ENCODE results near the gene HAUS1.
A peak's percentile ranks its signal among the peaks of the same experiment; 100 is the strongest.
"Not testable (repeated sequence)": the region's sequence is repeated elsewhere in the genome, so short reads cannot be mapped to it uniquely, and the experiment has no call there.

The HAUS1 gene

GRCh38 chr18:46095532-46095931, 8.7 kb upstream of the HAUS1 start:
- no peak for DNase-seq

DNA sequence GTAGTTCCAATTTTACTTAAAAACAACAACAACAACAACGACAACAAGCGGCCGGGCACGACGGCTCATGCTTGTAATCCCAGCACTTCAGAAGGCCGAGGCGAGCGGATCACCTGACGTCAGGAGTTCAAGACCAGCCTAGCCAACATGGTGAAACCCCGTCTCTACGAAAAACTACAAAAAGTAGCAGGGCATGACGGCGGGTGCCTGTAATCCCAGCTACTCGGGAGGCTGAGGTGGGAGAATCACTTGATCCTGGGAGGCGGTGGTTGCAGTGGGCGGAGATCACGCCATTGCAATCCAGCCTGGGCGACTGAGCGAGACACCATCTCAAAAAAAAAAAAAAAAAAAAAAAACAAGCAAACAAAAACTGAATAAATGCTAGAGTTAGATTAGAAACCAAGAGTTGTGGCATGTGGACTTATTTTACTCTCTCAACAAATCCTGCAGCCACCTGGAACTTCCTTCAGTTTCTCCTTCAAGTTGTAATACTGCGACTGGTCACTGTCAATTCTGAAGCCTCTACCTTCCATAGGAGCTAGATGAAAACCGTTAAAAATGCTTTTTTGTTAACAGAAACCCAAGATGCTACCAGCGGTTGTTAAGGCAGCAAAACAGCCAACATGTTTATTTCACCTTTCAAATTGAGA, 7.4 kb upstream of the HAUS1 start:
- no peak for DNase-seq

DNA sequence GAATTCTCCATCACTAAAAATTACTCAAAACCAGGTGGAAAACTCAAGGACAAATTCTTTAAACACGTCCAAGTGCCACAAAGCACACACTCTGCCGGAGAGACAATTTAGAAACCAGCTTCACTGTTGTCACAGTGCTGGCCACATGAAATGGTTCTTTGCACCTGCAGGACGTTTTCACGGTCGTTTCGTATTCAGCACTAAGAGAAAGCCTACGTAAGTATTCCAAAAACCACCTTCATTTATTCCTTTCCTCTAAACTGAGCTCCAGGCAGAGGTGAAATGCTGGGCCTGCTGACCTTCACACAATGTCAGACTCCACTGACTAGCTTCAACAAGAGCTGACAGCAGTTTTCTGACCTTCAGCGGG, 6.8 kb upstream of the HAUS1 start:
- DNase-seq: no peak

DNA sequence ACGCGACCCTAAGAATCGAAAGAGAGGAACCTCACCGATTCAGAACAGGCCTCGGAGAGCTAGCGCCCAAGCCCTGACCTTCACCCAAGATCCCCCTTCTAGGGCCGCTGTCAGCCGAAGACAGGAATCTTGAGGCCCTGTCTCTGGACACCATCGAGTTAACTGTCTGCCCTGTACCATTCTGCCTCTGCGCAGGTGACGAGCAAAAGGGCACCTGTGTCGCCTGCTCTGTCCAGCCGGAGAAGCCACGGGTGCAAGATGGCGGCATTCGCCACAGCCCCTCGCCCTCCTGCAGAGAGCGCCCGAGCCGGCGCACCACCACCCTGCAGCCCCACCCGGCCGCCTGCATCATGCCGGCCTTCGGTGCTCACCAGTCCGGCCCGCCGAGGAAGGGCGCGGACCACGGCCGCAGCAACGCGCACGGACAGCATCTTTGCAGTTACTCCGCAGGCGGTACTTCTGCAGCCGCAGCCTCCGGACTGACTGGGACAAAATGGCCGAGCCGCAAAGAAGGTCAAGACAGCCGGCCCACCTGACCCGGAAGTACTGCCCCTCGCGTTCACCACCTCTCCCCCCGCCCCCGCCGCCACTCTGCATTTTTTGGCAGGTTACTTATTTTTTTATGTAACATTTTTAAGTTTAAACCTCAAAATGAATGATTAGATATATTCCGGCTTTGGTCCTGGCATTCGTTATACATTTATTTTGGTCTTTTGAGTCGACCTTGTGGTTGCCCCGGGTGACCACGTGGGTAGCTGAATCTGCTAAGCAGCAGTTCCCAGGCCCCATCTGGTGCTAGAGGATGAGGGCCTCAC, 6.2 kb upstream of the HAUS1 start, which contains the start of gene ATP5F1A:
Gene ATP5F1A, minus strand, starts transcription at position 496 of the 815 bp plus-strand sequence. Its CDS starts 65 bp downstream, at position 431.
- peak; percentile 71 for DNase-seq

- DNase-seq: no peak
Observed at GRCh38 chr18:46098616-46098933, 5.6 kb upstream of the HAUS1 start.

GRCh38 chr18:46099463-46099862, 4.7 kb upstream of the HAUS1 start:
- DNase-seq: no peak

- DNase-seq: no peak
Observed at GRCh38 chr18:46109386-46109785, 5.2 kb downstream of the HAUS1 start.

- no peak for DNase-seq
Observed at GRCh38 chr18:46110406-46110805, 6.2 kb downstream of the HAUS1 start.

GRCh38 chr18:46113751-46114150, 9.6 kb downstream of the HAUS1 start:
- no peak for DNase-seq

DNA sequence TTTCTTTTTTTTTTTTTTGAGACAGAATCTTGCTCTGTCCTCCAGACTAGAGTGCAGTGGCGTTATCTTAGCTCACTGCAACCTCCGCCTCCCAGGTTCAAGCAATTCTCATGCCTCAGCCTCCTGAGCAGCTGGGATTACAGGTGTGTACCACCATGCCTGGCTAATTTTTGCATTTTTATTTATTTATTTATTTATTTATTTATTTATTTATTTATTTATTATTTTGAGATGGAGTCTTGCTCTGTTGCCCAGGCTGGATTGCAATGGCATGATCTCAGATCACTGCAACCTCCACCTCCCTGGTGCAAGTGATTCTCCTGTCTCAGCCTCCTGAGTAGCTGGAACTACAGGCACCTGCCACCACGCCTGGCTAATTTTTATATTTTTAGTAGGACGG, 22.4 kb downstream of the HAUS1 start:
- not testable (repeated sequence) for DNase-seq

DNA sequence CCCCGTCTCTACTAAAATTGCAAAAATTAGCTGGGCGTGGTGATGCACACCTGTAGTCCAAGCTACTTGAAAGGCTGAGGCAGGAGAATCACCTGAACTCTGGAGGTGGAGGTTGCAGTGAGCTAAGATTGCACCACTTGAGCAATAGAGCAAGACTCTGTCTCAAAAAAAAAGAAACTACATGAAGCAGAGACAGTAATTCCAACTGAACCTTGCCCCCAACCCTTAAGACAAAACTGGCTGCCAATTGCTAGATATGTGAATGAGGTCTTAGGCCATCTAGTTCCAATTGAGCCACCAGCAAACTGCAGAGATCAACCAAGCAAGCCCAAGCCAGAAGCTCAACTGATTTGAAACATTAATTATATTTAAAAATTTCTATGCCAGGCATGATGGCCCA, 25.9 kb downstream of the HAUS1 start:
- DNase-seq: no peak

DNA sequence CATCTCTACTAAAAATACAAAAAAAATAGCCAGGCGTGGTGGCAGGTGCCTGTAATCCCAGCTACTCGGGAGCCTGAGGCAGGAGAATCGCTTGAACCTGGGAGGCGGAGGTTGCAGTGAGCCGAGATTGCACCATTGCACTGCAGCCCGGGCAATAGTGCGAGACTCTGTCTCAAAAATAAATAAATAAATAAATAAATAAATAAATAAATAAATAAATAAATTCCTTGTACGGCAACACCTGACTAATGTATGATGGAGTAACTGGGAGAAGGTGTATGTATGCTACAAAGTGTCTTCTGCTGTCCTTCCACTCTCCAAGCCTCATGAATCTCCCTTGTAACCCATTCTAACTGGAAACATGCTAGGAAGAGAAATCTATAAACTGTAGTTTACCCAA, 26.4 kb downstream of the HAUS1 start:
- not testable (repeated sequence) for DNase-seq

DNA sequence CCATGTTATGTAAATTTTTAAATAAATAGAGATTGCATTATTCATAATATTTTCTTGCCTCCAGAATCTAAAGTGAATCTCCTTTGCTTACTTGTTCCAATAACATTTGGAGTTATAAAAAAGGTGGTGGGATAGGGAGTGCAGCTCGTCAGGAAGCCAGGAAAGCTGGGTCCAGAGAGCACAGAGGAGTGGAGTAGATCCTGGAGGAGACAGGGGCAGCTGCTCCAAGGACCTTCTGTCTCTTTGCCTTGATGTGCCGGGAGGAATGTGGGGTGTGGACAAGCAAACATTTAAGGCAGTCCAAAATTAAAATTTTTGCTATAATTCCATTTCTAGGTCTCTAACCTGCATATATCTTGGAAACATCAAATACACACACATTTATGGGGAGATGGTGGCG, 29.3 kb downstream of the HAUS1 start:
- no peak for DNase-seq

DNA sequence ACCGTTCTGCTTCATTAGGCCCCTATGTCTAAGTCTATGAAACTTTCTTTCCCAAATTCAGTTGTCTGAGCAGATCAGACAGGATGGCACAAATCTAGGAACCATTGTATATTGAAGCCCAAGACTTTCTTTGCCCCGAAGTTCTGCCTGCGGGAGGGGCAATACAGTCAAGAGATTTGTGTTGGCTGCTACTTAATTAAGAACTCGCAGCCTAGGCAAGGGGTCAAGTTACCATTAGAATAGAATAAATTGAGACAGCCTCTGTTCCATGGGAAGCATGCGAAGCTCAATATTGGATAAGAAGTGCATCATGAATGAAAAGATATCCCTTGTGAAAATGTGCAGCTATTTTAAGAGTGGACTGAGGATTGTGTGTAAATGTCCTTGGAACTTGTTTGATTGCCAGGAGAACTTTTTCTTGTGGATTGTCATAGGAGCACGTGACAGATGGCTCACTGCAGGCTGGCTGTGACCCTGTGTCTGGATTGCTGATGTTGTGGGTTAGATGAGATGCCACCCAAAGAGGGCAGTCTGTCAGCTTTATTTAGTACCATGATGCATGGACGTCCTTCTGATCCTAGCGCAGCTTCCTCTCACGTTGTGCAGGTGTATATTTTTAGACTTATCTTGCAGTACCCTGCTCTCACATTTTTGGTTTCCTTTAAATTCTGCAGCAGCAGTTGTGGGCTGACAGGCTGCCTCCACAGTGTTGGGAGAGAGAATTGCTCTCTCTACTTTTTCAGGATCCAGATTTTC, 30.9 kb downstream of the HAUS1 start:
- DNase-seq: no peak

DNA sequence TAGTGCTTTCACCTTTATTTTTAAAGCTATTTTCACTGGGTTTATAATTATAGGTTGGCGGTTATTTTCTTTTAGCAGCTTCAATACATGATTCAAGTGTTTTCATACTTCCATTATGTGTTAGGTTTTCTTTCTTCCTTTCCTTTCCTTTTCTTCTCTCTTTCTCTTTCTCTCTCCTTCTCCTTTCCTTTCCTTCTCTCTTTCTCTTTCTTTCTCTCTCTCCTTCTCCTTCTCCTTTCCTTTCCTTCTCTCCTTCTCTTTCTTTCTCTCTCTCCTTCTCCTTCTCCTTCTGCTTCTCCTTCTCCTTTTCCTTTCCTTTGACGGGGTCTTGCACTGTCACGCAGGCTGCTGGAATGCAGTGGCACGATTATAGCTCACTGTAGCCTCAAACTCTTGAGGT, 36.0 kb downstream of the HAUS1 start:
- DNase-seq: no peak

DNA sequence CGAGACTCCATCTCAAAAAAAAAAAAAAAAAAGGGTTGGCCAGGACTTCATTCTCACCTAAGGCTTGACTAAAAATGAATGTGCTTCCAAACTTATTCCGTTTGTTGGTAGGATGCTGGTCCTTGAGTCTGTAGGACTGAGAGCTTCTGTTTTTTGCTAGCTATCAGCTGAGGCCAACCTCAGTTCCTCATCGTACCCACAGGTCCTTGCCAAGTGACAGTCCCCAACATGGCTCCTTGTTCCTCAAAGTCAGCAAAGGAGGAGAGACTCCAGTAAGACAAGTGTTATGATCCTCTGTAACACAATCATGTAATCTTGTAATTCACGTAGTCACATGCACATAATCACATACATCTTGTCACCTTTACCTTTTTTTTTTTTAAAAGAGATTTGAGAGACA, 37.0 kb downstream of the HAUS1 start:
- DNase-seq: no peak

DNA sequence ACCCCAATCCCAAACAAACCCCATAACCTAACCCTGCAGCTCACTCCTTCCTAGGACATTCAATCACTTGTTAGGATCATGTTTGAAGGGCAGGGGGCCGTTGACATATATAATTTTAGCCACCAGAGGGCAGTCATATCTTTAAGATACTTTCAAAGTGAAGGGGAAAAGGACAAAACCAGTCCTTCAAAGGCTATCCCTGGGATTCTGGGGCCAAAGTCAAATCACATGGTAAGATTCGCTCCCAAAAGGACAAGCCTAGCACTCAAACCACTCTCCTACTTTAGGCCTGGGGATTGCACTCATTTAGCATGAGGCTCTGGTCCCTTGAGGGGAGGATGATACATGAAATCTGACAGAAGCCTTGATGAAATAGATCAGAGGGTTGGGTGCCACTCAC, 44.6 kb downstream of the HAUS1 start:
- no peak for DNase-seq

DNA sequence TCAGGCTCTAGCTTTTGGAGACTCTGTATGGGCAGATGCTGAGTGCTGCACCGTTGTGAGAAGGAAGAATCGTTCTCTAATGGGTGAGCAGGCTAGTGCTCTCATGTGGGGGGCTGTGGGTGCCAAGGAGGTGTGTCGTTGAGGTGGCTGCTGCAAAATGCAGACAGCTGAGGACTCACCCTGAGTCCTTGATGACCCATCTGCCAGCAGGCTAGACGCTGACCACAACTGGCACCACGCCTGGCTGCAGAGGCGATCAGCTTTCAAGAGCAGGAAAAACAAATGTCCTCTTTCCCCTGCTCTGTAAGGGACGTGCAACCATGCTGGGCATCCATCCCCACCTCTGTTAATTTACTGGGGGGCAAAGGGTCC, 48.2 kb downstream of the HAUS1 start:
- no peak for DNase-seq

DNA sequence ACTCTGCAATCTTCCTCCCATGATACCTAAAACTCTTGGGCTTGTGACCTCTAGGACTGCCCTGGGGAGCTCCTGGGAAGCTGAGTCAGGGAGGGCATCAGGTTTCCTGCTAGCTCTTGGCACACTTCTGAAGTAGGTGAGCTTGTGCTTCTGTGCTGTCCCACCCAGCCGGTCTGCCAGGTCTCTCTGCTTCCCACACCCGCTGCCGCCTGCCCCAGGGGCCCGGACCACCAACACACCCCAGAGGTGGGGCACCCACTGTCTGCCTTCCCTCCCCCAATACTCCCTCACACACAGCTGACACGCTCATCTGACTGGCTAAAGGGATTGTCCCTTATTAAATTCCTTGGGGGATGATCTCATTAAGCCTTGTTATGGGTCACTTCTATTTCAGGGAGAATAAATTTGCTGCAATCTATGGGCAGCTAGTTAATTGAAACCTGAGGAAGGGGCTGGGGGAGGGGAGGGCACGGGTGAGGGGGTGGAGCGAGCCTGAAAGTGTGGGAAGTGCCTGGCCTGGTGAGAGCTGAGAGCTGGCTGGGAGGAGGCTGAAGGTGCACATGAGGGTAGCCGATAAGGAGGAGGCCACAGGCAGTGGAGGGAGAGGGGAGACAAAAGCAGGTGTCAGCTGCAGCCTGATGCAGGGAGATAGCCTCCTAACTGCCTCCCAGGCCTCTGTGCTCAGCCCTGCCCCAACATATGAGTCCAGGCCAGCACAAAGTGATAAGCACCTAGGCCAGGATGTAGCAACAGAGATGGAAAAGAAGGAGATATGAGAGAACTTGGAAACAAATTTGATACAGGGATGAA, 48.8 kb downstream of the HAUS1 start:
- DNase-seq: no peak

- DNase-seq: peak; percentile 45
Observed at GRCh38 chr18:46155641-46156051, 51.5 kb downstream of the HAUS1 start.

GRCh38 chr18:46156124-46156745, 52.0 kb downstream of the HAUS1 start:
- no peak for DNase-seq

- DNase-seq: no peak
Observed at GRCh38 chr18:46156843-46157242, 52.7 kb downstream of the HAUS1 start.

DNA sequence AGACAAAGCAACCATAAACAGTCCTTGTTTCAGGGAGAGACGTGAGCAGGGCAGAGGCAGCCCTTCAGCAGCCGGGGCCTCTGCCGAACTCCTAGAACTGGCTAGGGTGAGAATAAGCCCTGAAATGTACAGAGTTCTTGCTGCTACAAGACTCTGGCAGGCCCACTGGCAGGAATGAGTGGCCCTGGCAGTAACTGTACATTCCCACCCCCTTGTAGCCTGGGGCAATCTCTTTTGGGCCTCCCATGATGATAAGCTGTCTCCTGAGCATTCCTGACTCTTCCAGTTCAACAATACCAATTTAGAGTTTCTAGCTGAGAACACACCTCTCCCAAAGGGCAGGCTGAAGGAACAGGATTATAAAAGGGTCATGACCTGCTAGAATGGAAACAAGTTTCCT, 54.3 kb downstream of the HAUS1 start:
- no peak for DNase-seq

Measured in 8988T (cell line).